SK-N-SH (cell line): ENCODE measurements around the gene PSME1. TPM values are rescaled to one million over a fixed set of nuclear protein-coding genes. Genes with fewer than 3 reads are reported as not detected.

Source experiments
- CTCF ChIA-PET: fragments of 300-600, 350-600 bp; formaldehyde crosslinking; extraction: SDS; loops from one replicate; lab custom pipeline; 2021; lab: Yijun Ruan, JAX
- POLR2A ChIA-PET: fragments of 350-600 bp; sonication (Branson Sonifier 250); formaldehyde crosslinking; extraction: SDS; loops from one replicate; lab custom pipeline; 2020; ENCODE audit warnings: antibody characterized with exemption, inconsistent platforms; lab: Yijun Ruan, JAX
- DNase-seq: peaks from one replicate; pipeline ENCODE4 v3.0.0; 2012
- H2AFZ ChIP-seq: fragments of 200-600 bp; sonication (generic); 2 replicates; pipeline ENCODE4 v1.8.1; 2016; ENCODE audit warnings: antibody characterized with exemption, mild to moderate bottlenecking, low read depth
- H3F3A ChIP-seq: fragments of 200-600 bp; sonication (generic); replicated peaks from 2 replicates; pipeline ENCODE3; 2016; ENCODE audit warnings: antibody characterized with exemption, mild to moderate bottlenecking; ENCODE audit not compliant: insufficient read depth
- H3K27ac ChIP-seq, 2 experiments: fragments of 200-500 bp in 1 of 2; fragments of 200-600 bp in 1 of 2; sonication (Bioruptor generic) in 1 of 2; sonication (generic), shearing (Covaris generic) in 1 of 2; 2 replicates each; pipeline versions ENCODE4 v1.5.1 to v1.6.1; 2014 to 2016; ENCODE audit warnings: low read depth in 2 of 2, inconsistent platforms in 1 of 2, low read length in 1 of 2, mild to moderate bottlenecking in 1 of 2, mixed read lengths in 1 of 2
- H3K27me3 ChIP-seq: fragments of 200-600 bp; sonication (generic), shearing (Covaris generic); 2 replicates; pipeline ENCODE4 v1.6.1; 2016; ENCODE audit warnings: mixed run types; ENCODE audit not compliant: insufficient read depth
- H3K36me3 ChIP-seq, 2 experiments: fragments of 200-500 bp in 1 of 2; fragments of 200-600 bp in 1 of 2; sonication (Bioruptor generic) in 1 of 2; sonication (generic) in 1 of 2; replicated peaks in 1 of 2; 2 replicates each; pipeline versions ENCODE3 to v1.5.1; 2014 to 2016; ENCODE audit warnings: low read length in 1 of 2, mild to moderate bottlenecking in 1 of 2; ENCODE audit not compliant: insufficient read depth in 2 of 2, control insufficient read depth in 1 of 2
- H3K4me1 ChIP-seq, 2 experiments: fragments of 200-500 bp in 1 of 2; fragments of 200-600 bp in 1 of 2; sonication (Bioruptor generic) in 1 of 2; sonication (generic), shearing (Covaris generic) in 1 of 2; 2 replicates each; pipeline versions ENCODE4 v1.5.1 to v1.6.1; 2014 to 2016; ENCODE audit warnings: low read depth in 1 of 2, low read length in 1 of 2, mixed run types in 1 of 2; ENCODE audit not compliant: insufficient read depth in 2 of 2, control insufficient read depth in 1 of 2
- H3K4me2 ChIP-seq: fragments of 200-600 bp; sonication (generic), shearing (Covaris generic); 2 replicates; pipeline ENCODE4 v1.6.1; 2017; ENCODE audit warnings: mixed run types
- H3K4me3 ChIP-seq, 2 experiments: fragments of 200-500 bp in 1 of 2; fragments of 200-600 bp in 1 of 2; sonication (Bioruptor generic) in 1 of 2; sonication (generic), shearing (Covaris generic) in 1 of 2; 2 replicates each; pipeline versions ENCODE4 v1.5.1 to v1.8.1; 2014 to 2016; ENCODE audit warnings: low read depth in 2 of 2, inconsistent platforms in 1 of 2, low read length in 1 of 2, mild to moderate bottlenecking in 1 of 2, mixed read lengths in 1 of 2, moderate library complexity in 1 of 2
- H3K79me2 ChIP-seq: fragments of 200-600 bp; sonication (generic); 2 replicates; pipeline ENCODE4 v1.8.1; 2017; ENCODE audit warnings: mild to moderate bottlenecking; ENCODE audit not compliant: insufficient read depth
- H3K9ac ChIP-seq: fragments of 200-600 bp; sonication (generic); 2 replicates; pipeline ENCODE4 v1.6.1; 2017; ENCODE audit warnings: mixed run types
- H3K9me2 ChIP-seq: fragments of 200-600 bp; sonication (generic); 2 replicates; pipeline ENCODE4 v1.6.1; 2017; ENCODE audit warnings: mixed run types
- H3K9me3 ChIP-seq: fragments of 200-600 bp; sonication (generic); 2 replicates; pipeline ENCODE4 v1.6.1; 2017; ENCODE audit warnings: mixed run types, mild to moderate bottlenecking, moderate library complexity
- H4K20me1 ChIP-seq: fragments of 200-600 bp; sonication (generic); 2 replicates; pipeline ENCODE4 v1.6.1; 2017; ENCODE audit warnings: mild to moderate bottlenecking, mixed run types; ENCODE audit not compliant: insufficient read depth
- CTCF ChIP-seq: fragments of 200-600 bp; sonication (generic); IDR thresholded peaks from 2 replicates; pipeline ENCODE4 v1.6.1; 2017; ENCODE audit warnings: antibody characterized with exemption, mild to moderate bottlenecking, moderate library complexity
- EP300 ChIP-seq, 2 experiments: IDR thresholded peaks; 2 replicates each; pipeline versions ENCODE4 v1.4.0 to v1.6.1; 2012; ENCODE audit warnings: borderline replicate concordance in 1 of 2, low read depth in 1 of 2, low read length in 1 of 2
- FOXM1 ChIP-seq: IDR thresholded peaks from 2 replicates; pipeline ENCODE4 v1.4.0; 2012; ENCODE audit warnings: low read depth, mild to moderate bottlenecking
- GABPA ChIP-seq: IDR thresholded peaks from 2 replicates; pipeline ENCODE4 v1.4.0; 2012; ENCODE audit warnings: low read depth, mild to moderate bottlenecking
- IRF3 ChIP-seq: fragments of 150-350 bp; IDR thresholded peaks from 2 replicates; pipeline ENCODE4 v1.6.1; 2016; ENCODE audit warnings: mild to moderate bottlenecking, low read depth, low read length
- MEF2A ChIP-seq: IDR thresholded peaks from 2 replicates; pipeline ENCODE4 v1.4.0; 2012; ENCODE audit warnings: low read depth, borderline replicate concordance
- NRF1 ChIP-seq: IDR thresholded peaks from 2 replicates; pipeline ENCODE4 v1.6.1; 2012; ENCODE audit warnings: low read depth, mild to moderate bottlenecking, low read length
- PBX3 ChIP-seq: IDR thresholded peaks from 2 replicates; pipeline ENCODE4; 2012
- RAD21 ChIP-seq: IDR thresholded peaks from 2 replicates; pipeline ENCODE4 v1.6.1; 2012; ENCODE audit warnings: mild to moderate bottlenecking, low read length
- RFX5 ChIP-seq: IDR thresholded peaks from 2 replicates; pipeline ENCODE4 v1.6.1; 2012; ENCODE audit warnings: mild to moderate bottlenecking, improper control_type of control experiment, low read length
- TAF1 ChIP-seq: IDR thresholded peaks from 2 replicates; pipeline ENCODE4 v1.6.1; 2012; ENCODE audit warnings: low read depth, mild to moderate bottlenecking, low read length, moderate library complexity, borderline replicate concordance
- USF1 ChIP-seq: IDR thresholded peaks from 2 replicates; pipeline ENCODE4 v1.4.0; 2012; ENCODE audit warnings: low read depth, borderline replicate concordance
- USF2 ChIP-seq: fragments of 150-350 bp; IDR thresholded peaks from 2 replicates; pipeline ENCODE4 v1.6.1; 2017; ENCODE audit warnings: antibody characterized with exemption, low read length, low read depth, borderline replicate concordance
- WGBS: methylation state at CpG from one replicate; pipeline ENCODE4 v1.1.6; 2017; ENCODE audit warnings: low lambda C conversion rate; 5-methylcytosine and 5-hydroxymethylcytosine counted together
- polyA plus RNA-seq, 3 experiments: library from polyadenylated mRNA; depleted of rRNA; stranded (reverse); fragments of >200 nt; gene quantifications; 2 replicates each; pipeline ENCODE4 v1.2.3, GENCODE V29; 2012

Gene PSME1
- polyA plus RNA-seq, 1 of the 3 experiments (the other 2 are of a cell fraction) = 287 TPM

GRCh38 chr14:24114532-24115421 lies 21.2 kb upstream of the PSME1 start, which contains the start of the genes DCAF11 and NRL (continued):
- TF ChIP-seq CTCF (no peak), MEF2A (no peak), TAF1 (no peak), IRF3 (peak; percentile 94), RFX5 (peak; percentile 91), RAD21 (no peak), PBX3 (peak; percentile 95), EP300 (IDR thresholded peaks at IDR 0.05; ENCODE audit: borderline replicate concordance in 1 of 2, low read depth in 1 of 2, low read length in 1 of 2) (peak in 1 of 2 experiments; percentile 25; a peak in 1 of 4 replicates)
- TF ChIP-seq, all 33 proteins: peak for 13

- peaks cover 12 to 34% of the 10 kb centered on the region in 2 experiments for H3K36me3 ChIP-seq
- H3K9me3 ChIP-seq = no peaks in the 10 kb centered on the region
- ChIA-PET POLR2A (interaction anchor here (0.6 to 3.2 kb wide), 9 partner anchors 15 to 81 kb away, joined by 5 to 28 read pairs (median 11); partner anchors contain the start of genes CARMIL3, EMC9, FITM1 and IRF9), CTCF (interaction anchor here (0.7 to 3.8 kb wide), 7 partner anchors 21 to 527 kb away, joined by 3 to 25 read pairs (median 5); partner anchors contain the start of genes IRF9 and PSME1)
- peak overlapping the region; percentile 69; the same call in 1 of the 2 replicates for H2AFZ ChIP-seq
- H3K27ac ChIP-seq = peak overlapping the region in 1 of 2 experiments; percentile 76; a peak in 3 of 4 replicates
- peaks cover 6% of the 10 kb centered on the region; the same call in 1 of the 2 replicates for H3K79me2 ChIP-seq
- H3K27me3 ChIP-seq = no peaks in the 10 kb centered on the region
- no peak for DNase-seq
- WGBS = 0% methylated on average over 14 of the region's 14 CpGs
- H3K4me3 ChIP-seq = peak overlapping the region; percentile 71 to 88
- H4K20me1 ChIP-seq = no peaks in the 10 kb centered on the region
- peak overlapping the region; percentile 79 for H3K9ac ChIP-seq
- H3F3A ChIP-seq = peaks cover 11% of the 10 kb centered on the region
- TF ChIP-seq CTCF = no peak
- no peak for TF ChIP-seq FOXM1
- no peak for TF ChIP-seq NRF1
- TF ChIP-seq USF2 = no peak
- TF ChIP-seq USF1 = no peak
- no peak for TF ChIP-seq GABPA
- H3K9me2 ChIP-seq = no peaks in the 10 kb centered on the region
- H3K4me2 ChIP-seq = peak overlapping the region; percentile 90
- H3K4me1 ChIP-seq = peaks cover 10 to 17% of the 10 kb centered on the region in 2 experiments
Measured at GRCh38 chr14:24115422-24116127, 20.4 kb upstream of the PSME1 start.
